ENCODE data around the gene MS4A15.

MS4A15 gene

GRCh38 chr11:60776167-60776566, 19.5 kb downstream of the MS4A15 start:
- no peak for DNase-seq
- Mint-ChIP-seq H3K4me3 (no peak overlapping the region), H3K27me3 (ENCODE audit: low read depth, poor library complexity) (peaks cover 14% of the 10 kb centered on the region), H3K9me3 (no peaks in the 10 kb centered on the region), H3K27ac (no peak overlapping the region), H3K36me3 (ENCODE audit: low read depth) (no peaks in the 10 kb centered on the region), H3K4me1 (peaks cover 22% of the 10 kb centered on the region)
- TF ChIP-seq CTCF (IDR thresholded peaks at IDR 0.05): no peak

- DNase-seq: no peak
- Mint-ChIP-seq H3K36me3 (ENCODE audit: low read depth) (no peaks in the 10 kb centered on the region), H3K4me3 (no peak overlapping the region), H3K9me3 (no peaks in the 10 kb centered on the region), H3K27me3 (ENCODE audit: low read depth, poor library complexity) (peaks cover 12% of the 10 kb centered on the region), H3K4me1 (peaks cover 18% of the 10 kb centered on the region), H3K27ac (no peak overlapping the region)
- TF ChIP-seq CTCF (IDR thresholded peaks at IDR 0.05): no peak
Measured at GRCh38 chr11:60777106-60777505, 20.4 kb downstream of the MS4A15 start.

GRCh38 chr11:60777572-60777971, 20.9 kb downstream of the MS4A15 start:
- Mint-ChIP-seq H3K4me3 (no peak overlapping the region), H3K9me3 (no peaks in the 10 kb centered on the region), H3K4me1 (peaks cover 18% of the 10 kb centered on the region), H3K36me3 (ENCODE audit: low read depth) (no peaks in the 10 kb centered on the region), H3K27ac (no peak overlapping the region), H3K27me3 (ENCODE audit: low read depth, poor library complexity) (peaks cover 12% of the 10 kb centered on the region)
- no peak for TF ChIP-seq CTCF (IDR thresholded peaks at IDR 0.05)
- no peak for DNase-seq

- Mint-ChIP-seq H3K4me3 (no peak overlapping the region), H3K4me1 (peaks cover 15% of the 10 kb centered on the region), H3K27ac (no peak overlapping the region)
Measured at GRCh38 chr11:60780065-60780464, 23.4 kb downstream of the MS4A15 start.

GRCh38 chr11:60780774-60781173, 24.1 kb downstream of the MS4A15 start:
- Mint-ChIP-seq H3K4me1 (peaks cover 13% of the 10 kb centered on the region), H3K36me3 (ENCODE audit: low read depth) (no peaks in the 10 kb centered on the region), H3K27ac (no peak overlapping the region), H3K9me3 (no peaks in the 10 kb centered on the region), H3K27me3 (ENCODE audit: low read depth, poor library complexity) (peaks cover 4% of the 10 kb centered on the region), H3K4me3 (no peak overlapping the region)
- no peak for TF ChIP-seq CTCF (IDR thresholded peaks at IDR 0.05)
- no peak for DNase-seq

More at GRCh38 chr11:60780065-60780464, 23.4 kb downstream of the MS4A15 start:
- TF ChIP-seq CTCF (IDR thresholded peaks at IDR 0.05): no peak
- peaks cover 8% of the 10 kb centered on the region for H3K27me3 Mint-ChIP-seq (ENCODE audit: low read depth, poor library complexity)
- H3K36me3 Mint-ChIP-seq (ENCODE audit: low read depth): no peaks in the 10 kb centered on the region
- H3K9me3 Mint-ChIP-seq: no peaks in the 10 kb centered on the region
- no peak for DNase-seq

GRCh38 chr11:60781286-60781980, 24.8 kb downstream of the MS4A15 start:
- Mint-ChIP-seq H3K4me3 (no peak overlapping the region), H3K27me3 (ENCODE audit: low read depth, poor library complexity) (peaks cover 4% of the 10 kb centered on the region), H3K27ac (no peak overlapping the region), H3K36me3 (ENCODE audit: low read depth) (no peaks in the 10 kb centered on the region), H3K4me1 (peaks cover 16% of the 10 kb centered on the region), H3K9me3 (no peaks in the 10 kb centered on the region)
- TF ChIP-seq CTCF (IDR thresholded peaks at IDR 0.05): no peak
- no peak for DNase-seq
